A673 (cell line): ENCODE results near the gene MEF2C.
"Not testable (repeated sequence)": the region's sequence is repeated elsewhere in the genome, so short reads cannot be mapped to it uniquely, and the experiment has no call there.

Source experiments
- EZH2 ChIP-seq: fragments of 200-600 bp; sonication (generic); IDR thresholded peaks from 2 replicates; pipeline ENCODE4 v1.6.1; 2017; ENCODE audit warnings: borderline replicate concordance, low read depth, mild to moderate bottlenecking, mixed read lengths, antibody characterized with exemption, low read length; ENCODE audit not compliant: poor library complexity, severe bottlenecking
- TF ChIP-seq, protein P1 (sequence below): fragments of 300-800, 200-600 bp; sonication (generic); conservative IDR thresholded peaks from 2 replicates; pipeline ENCODE4 v1.5.1; 2017; ENCODE audit warnings: low read depth, mild to moderate bottlenecking, antibody characterized with exemption, low read length, moderate library complexity, mixed read lengths

DNA sequence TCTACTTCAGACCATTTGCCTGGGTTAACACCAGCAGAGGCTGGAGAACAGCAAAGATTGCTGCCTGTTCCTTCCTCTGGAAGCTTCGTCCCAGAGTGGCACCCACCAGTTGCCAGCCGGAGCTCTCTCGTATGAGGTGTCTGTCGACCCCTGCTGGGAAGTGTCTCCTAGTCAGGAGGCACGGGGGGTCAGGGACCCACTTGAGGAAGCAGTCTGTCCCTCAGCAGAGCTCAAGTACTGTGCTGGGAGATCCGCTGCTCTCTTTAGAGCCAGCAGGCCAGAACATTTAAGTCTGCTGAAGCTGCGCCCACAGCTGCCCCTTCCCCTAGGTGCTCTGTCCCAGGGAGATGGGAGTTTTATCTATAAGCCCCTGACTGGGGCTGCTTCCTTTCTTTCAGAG, 84.1 kb downstream of the MEF2C start:
- TF ChIP-seq, protein P1, sequence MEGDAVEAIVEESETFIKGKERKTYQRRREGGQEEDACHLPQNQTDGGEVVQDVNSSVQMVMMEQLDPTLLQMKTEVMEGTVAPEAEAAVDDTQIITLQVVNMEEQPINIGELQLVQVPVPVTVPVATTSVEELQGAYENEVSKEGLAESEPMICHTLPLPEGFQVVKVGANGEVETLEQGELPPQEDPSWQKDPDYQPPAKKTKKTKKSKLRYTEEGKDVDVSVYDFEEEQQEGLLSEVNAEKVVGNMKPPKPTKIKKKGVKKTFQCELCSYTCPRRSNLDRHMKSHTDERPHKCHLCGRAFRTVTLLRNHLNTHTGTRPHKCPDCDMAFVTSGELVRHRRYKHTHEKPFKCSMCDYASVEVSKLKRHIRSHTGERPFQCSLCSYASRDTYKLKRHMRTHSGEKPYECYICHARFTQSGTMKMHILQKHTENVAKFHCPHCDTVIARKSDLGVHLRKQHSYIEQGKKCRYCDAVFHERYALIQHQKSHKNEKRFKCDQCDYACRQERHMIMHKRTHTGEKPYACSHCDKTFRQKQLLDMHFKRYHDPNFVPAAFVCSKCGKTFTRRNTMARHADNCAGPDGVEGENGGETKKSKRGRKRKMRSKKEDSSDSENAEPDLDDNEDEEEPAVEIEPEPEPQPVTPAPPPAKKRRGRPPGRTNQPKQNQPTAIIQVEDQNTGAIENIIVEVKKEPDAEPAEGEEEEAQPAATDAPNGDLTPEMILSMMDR = not testable (repeated sequence)
- not testable (repeated sequence) for TF ChIP-seq EZH2
